HG03159 (cell line): ENCODE results near the gene RSPH1.

Experiments
- ATAC-seq: cut with Tn5 transposase; IDR thresholded peaks from one replicate; pipeline ENCODE4 v1.9.1; 2021; ENCODE audit warnings: mild to moderate bottlenecking, moderate library complexity; ENCODE audit not compliant: unreplicated experiment

RSPH1 gene

GRCh38 chr21:42532466-42533181 is 36.6 kb upstream of the RSPH1 start:
- ATAC-seq: no peak

DNA sequence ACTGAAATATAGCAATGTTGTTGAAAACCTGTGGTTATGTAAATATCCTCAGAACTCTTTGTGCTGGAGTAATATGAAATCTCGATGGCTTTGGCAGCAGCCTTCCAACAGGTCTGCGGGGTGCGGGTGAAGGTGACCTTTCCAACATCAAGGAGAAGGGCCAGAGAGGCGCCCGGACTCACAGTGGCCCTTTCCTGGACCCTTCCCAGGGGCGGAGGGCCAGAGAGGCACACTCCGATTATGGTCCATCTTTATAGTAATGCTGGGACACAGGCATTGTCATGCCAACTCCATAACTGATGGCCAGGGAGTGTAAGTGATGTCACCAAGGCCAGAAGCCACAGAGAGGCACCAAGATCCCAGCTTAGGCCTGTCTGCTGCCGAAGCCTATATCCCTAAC is 35.7 kb upstream of the RSPH1 start:
- ATAC-seq: no peak

- no peak for ATAC-seq
Measured at GRCh38 chr21:42530167-42530518, 34.1 kb upstream of the RSPH1 start.

DNA sequence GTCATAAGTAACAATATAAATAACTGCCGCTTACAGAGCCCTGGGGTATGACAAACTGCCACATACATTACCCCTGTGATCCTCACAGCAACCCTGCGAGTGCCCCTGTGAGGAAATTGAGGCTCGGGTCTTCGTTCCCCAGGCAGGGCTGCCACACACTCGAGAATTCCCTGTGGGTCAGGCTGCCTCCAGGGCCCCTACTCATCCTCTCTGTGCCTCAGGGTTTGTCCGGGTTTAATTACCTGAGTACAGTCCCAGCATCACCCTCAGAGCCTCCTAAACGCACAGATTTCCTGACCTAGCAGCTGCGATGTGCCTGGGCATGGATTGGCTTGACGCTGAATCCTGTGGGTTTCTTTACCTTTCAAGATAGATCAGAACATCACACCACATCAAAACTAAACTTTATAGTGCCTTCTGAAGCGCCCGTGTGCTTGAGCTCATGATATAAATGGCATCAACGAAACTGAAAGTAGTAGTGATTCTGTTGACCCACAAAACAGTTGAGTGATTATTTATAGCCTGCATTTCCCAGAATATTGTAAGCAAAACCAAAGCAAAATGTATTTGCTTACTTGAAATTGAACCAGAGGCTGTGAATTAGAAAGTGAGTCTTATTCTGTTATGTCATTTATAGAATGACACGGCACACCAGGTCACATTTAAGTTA is 31.6 kb upstream of the RSPH1 start:
- no peak for ATAC-seq

DNA sequence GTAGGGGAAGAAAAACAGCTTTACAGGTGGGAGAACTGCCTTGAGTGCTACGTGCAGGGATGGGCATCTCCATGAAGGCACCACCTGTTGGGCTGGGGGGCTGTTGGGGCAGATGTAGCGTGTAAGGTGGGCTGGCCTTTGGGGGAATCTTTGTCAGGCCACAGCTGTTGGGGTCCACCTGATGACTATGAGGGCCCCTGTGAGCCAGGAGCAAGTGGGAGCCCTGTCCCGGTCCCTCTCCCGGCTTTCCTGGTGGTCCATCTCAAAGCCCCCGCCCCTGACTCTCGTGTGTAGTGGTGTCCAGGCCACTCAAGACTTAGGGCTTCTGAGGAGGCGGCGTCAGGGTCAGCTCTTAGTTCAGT is 31.1 kb upstream of the RSPH1 start:
- no peak for ATAC-seq

DNA sequence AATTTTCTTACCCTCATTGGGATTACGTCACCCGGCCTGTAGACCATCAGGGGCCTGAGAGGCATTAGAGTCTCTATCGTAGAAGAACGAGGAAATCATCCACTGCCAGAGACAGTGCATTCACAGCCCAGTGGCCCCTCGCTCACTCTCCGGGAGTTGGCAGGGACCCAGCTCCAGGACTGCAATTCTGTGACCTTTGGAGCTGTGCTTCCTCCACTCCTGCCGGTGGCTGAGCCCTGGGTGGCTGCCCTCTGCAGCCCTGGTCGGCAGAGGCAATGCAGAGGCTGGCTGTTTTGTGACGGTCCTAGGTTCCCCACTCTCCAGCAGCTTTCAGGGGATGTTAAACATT is 30.3 kb upstream of the RSPH1 start:
- no peak for ATAC-seq

GRCh38 chr21:42525676-42526378 is 29.8 kb upstream of the RSPH1 start:
- no peak for ATAC-seq

- ATAC-seq: no peak
Measured at GRCh38 chr21:42525029-42525581, 29.1 kb upstream of the RSPH1 start.

GRCh38 chr21:42524341-42525028 is 28.5 kb upstream of the RSPH1 start:
- peak; percentile 74 for ATAC-seq

- no peak for ATAC-seq
Measured at GRCh38 chr21:42523941-42524340, 27.9 kb upstream of the RSPH1 start.

- ATAC-seq: no peak
Measured at GRCh38 chr21:42523211-42523610, 27.2 kb upstream of the RSPH1 start.

DNA sequence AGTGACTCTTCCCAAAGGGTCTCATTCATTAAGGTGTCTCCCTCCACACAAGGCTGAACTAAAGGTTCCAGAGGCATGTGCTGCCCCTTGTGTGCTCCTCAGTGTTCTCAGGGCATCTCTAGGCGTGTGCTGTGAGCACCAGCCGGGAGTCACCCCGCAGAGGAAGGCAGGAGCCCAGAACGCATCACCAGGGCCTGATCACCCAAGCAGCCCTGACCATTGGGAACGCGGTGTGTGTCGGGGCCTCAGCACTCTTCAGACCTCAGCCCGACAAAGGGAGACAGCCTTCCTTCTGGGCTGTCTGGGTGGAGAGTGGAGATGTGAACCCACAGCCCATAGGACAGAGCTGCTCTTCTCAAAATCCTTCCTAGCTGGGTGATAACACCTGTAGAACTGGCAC is 26.7 kb upstream of the RSPH1 start:
- ATAC-seq: no peak

DNA sequence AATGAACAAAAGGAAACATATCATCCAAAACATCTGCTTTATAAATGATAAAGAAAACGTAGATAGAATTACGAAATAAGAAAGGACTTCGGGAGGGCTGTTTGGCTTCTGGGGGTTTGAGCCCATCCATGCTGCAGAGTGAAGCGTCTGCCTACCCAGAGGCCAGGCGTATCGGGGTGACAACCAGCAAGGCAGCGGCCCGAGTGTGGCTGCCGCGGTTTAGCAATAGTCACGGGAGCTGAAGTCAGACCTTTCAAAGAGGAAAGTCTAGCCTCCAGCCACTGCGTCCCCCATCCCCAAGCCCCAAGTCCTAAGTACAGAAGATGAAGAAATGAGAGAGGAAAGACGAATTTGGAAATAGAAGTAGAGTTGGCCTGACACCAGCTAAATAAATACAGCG is 26.2 kb upstream of the RSPH1 start:
- no peak for ATAC-seq

- ATAC-seq: no peak
Measured at GRCh38 chr21:42521805-42522204, 25.8 kb upstream of the RSPH1 start.

DNA sequence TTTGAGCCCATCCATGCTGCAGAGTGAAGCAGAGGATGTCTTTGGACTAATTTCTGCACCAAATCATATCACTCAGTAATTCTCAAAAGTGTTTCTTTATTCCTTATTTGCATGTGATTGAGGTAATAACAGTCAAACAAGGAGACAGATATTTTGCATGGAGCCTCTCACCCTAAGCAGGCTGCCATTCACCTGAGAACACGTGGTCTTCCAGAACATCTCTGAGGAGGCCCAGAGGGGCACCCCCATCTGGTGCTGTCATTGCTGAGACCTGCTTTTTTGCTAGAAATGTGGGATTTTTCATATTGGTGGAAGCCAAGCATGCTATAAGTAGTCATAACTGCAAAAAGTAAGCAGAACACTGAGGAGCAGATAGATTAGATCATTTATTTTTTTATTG is 25.4 kb upstream of the RSPH1 start:
- ATAC-seq: no peak

- ATAC-seq: no peak
Measured at GRCh38 chr21:42520628-42521253, 24.7 kb upstream of the RSPH1 start.

- ATAC-seq: no peak
Measured at GRCh38 chr21:42518626-42519025, 22.6 kb upstream of the RSPH1 start.

- ATAC-seq: no peak
Measured at GRCh38 chr21:42518215-42518614, 22.2 kb upstream of the RSPH1 start.

DNA sequence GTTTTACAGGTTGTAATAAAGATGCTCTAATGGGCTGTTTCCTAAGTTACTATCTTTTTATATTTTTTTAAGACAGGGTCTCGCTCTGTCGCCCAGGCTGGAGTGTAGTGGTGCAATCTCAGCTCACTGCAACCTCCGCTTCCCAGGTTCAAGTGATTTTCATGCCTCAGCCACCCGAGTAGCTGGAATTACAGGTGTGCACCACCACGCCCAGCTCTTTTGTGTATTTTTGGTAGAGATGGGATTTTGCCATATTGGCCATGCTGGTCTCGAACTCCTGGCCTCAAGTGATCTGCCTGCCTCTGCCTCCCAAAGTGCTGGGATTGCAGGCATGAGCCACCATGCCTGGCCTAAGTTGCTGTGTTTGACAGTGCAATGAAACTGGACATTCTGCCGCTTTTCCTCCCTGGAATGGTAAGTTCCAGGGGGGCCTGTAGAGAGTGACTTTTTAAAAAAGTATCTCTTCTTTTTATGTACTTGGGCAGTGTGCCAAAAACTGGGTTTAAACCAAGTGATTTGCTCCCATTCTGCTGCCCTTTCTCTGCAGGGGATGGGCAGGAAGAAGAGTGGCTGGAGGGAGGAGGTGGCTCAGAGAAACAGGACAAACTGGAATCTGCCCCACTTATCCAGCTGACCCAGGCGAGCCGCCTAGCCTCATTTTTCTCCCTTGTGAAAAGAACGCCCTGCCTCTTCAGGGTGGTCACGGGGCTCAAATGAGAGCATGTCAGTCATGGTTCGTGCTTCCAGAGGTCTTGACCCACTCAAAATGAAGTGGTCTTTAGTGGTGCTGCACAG is 19.9 kb upstream of the RSPH1 start:
- no peak for ATAC-seq

- ATAC-seq: no peak
Measured at GRCh38 chr21:42514883-42515228, 18.8 kb upstream of the RSPH1 start.
